22Rv1 (cell line): ENCODE results near the gene REG1A.

Source experiments
- H3K27ac ChIP-seq: fragments of 450-650 bp; 2 replicates; pipeline ENCODE4 v1.5.1; 2017
- CTCF ChIP-seq: fragments of 450-650 bp; IDR thresholded peaks from 2 replicates; pipeline ENCODE4 v1.5.1; 2017; ENCODE audit warnings: mild to moderate bottlenecking
- ZFX ChIP-seq: fragments of 450-650 bp; IDR thresholded peaks from 2 replicates; pipeline ENCODE4 v1.6.1; 2017; ENCODE audit warnings: antibody characterized with exemption, borderline replicate concordance

The REG1A gene

GRCh38 chr2:79087785-79088364, 32.4 kb upstream of the REG1A start, which contains the start of gene REG1B:
TSS of gene REG1B (minus strand) at chr2:79087993. CDS start at chr2:79087612, 381 bp downstream.
- H3K27ac ChIP-seq, result no peak within 1 kb of the TSS
- TF ChIP-seq ZFX, result no peak
- TF ChIP-seq CTCF, result no peak

GRCh38 chr2:79090693-79091092, 29.6 kb upstream of the REG1A start:
- H3K27ac ChIP-seq, result no peak overlapping the region
- no peak for TF ChIP-seq ZFX
- TF ChIP-seq CTCF, result no peak

DNA sequence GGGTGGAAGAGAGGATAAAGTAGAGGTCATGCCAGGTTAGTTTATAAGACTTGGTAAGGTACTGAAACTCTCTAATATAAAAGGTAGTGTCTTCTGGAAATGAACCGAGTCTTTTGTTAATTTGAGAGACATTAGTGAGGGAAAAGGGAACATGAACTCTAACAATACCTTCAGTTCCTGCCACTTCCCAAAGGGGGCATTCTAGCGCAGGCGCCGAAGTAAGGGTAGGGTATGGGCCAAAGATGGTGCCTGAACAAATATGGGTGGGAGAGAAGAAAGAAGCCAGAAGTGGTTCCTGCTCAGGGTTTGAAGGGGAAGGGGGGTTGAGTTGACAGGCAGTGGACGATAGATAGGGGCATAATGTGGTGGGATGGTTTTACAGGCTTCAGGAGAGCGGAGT, 22.4 kb upstream of the REG1A start:
- TF ChIP-seq ZFX (no peak), CTCF (no peak)
- no peak overlapping the region for H3K27ac ChIP-seq

GRCh38 chr2:79099140-79099686, 21.1 kb upstream of the REG1A start:
- TF ChIP-seq ZFX (no peak), CTCF (no peak)
- H3K27ac ChIP-seq, result no peak overlapping the region

DNA sequence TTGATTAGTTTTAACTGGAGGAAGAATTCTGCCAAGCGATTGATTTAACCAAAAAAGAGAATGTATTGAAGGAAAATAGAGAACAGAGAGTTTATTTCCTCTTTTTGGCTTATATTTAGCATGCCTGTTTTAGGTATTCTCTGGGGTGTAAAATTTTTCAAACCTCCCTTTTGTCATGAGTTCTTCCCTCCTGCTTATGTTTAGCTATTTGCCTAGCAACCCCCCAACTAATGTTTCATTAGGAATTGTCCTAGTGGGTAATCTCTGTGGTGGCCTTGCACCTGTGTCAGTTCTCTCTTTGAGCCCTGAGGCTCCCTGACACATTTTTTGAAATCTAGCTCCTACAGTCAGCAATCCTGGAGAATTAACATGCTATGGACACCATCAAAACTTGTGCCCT, 20.0 kb upstream of the REG1A start:
- no peak overlapping the region for H3K27ac ChIP-seq
- TF ChIP-seq ZFX (no peak), CTCF (no peak)

DNA sequence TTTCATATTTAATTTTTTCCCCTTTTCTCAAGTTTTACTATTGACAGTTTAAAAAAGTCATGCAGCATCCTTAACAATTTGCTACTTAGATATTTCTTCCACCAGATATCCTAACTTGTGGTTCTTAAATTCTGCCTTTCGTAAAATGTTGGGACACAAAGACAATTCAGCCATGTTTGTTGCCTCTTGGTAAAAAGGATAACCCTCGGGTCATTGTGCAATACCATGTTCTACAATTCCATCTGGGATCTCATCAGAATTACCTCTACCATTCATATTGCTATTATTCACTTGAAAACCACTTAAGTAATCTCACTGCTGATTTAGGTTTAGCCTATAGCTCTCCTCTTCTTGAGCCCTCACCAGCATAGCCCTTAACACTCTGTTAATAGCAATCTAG, 19.3 kb upstream of the REG1A start:
- no peak overlapping the region for H3K27ac ChIP-seq
- TF ChIP-seq ZFX (no peak), CTCF (no peak)

GRCh38 chr2:79103214-79103613, 17.1 kb upstream of the REG1A start:
- TF ChIP-seq ZFX, result no peak
- TF ChIP-seq CTCF, result no peak

More at GRCh38 chr2:79103214-79103613, 17.1 kb upstream of the REG1A start:
- no peak overlapping the region for H3K27ac ChIP-seq
